ENCODE data around the gene LAMA5.

- TF ChIP-seq CTCF (optimal IDR thresholded peaks at IDR 0.05 in 1 of 3, IDR thresholded peaks at IDR 0.05 in 1 of 3, conservative IDR thresholded peaks at IDR 0.05 in 1 of 3; ENCODE audit: extremely low read depth in 1 of 3, insufficient read depth in 2 of 3, low read length in 3 of 3) = peak in 1 of 3 experiments; percentile 17
- TF ChIP-seq EZH2 (IDR thresholded peaks at IDR 0.05; ENCODE audit: low read length) = no peak
These were observed 14.2 kb upstream of the LAMA5 start for GRCh38 chr20:62381202-62381797.

Data from keratinocyte (primary cell).